ENCODE measurements around the gene AATK. TPM values are rescaled to one million over a fixed set of nuclear protein-coding genes. Genes with fewer than 3 reads are reported as not detected.

AATK gene
- polyA plus RNA-seq, 1 donor (not counting 4 experiments of a cell fraction or from before 2014, with no cell fraction given), result 0.16 TPM

DNA sequence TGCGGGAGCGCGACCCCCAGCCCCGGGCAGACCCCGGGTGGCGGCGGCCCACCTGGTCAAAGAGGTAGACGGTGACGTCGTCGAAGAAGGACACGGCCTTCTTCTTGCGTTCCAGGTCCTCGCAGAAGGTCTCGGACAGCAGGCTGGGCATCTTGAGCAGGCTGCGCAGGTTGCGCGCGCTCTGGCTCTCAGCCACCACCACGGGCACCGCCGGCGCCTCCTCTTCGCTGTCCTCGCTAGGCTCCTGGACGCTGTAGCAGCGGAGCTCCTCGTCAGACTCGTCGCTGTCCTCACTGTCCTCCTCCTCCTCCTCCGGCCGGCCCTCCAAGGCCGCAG is 45.9 kb downstream of the AATK start:
- TF ChIP-seq, protein P1, sequence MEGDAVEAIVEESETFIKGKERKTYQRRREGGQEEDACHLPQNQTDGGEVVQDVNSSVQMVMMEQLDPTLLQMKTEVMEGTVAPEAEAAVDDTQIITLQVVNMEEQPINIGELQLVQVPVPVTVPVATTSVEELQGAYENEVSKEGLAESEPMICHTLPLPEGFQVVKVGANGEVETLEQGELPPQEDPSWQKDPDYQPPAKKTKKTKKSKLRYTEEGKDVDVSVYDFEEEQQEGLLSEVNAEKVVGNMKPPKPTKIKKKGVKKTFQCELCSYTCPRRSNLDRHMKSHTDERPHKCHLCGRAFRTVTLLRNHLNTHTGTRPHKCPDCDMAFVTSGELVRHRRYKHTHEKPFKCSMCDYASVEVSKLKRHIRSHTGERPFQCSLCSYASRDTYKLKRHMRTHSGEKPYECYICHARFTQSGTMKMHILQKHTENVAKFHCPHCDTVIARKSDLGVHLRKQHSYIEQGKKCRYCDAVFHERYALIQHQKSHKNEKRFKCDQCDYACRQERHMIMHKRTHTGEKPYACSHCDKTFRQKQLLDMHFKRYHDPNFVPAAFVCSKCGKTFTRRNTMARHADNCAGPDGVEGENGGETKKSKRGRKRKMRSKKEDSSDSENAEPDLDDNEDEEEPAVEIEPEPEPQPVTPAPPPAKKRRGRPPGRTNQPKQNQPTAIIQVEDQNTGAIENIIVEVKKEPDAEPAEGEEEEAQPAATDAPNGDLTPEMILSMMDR (optimal IDR thresholded peaks at IDR 0.05 in 1 of 3, IDR thresholded peaks at IDR 0.05 in 1 of 3, conservative IDR thresholded peaks at IDR 0.05 in 1 of 3; ENCODE audit: extremely low read depth in 1 of 3, insufficient read depth in 2 of 3, low read length in 3 of 3), result no peak
- no peak for TF ChIP-seq EZH2 (IDR thresholded peaks at IDR 0.05; ENCODE audit: low read length)
- Histone ChIP-seq H3K9ac (ENCODE audit: control insufficient read depth, extremely low read depth, insufficient read depth, low read length) (no peak overlapping the region), H3K9me3 (ENCODE audit: control insufficient read depth, low read depth, low read length) (no peaks in the 10 kb centered on the region), H3K9me1 (ENCODE audit: control insufficient read depth, extremely low read depth, insufficient read depth, low read length) (no peaks in the 10 kb centered on the region), H4K20me1 (ENCODE audit: control insufficient read depth, extremely low read depth, insufficient read depth, low read length) (peaks cover 2% of the 10 kb centered on the region), H3K4me2 (ENCODE audit: control insufficient read depth, extremely low read depth, insufficient read depth, low read depth, low read length) (peak overlapping the region; percentile 45), H3K4me3 (ENCODE audit: control insufficient read depth in 2 of 3, extremely low read depth in 1 of 3, insufficient read depth in 2 of 3, low read depth in 1 of 3, low read length in 3 of 3) (peak overlapping the region in 1 of 3 experiments; percentile 56), H3K4me1 (ENCODE audit: control insufficient read depth, extremely low read depth, insufficient read depth, low read length) (peaks cover 12% of the 10 kb centered on the region), H2AFZ (ENCODE audit: control insufficient read depth, low read length) (no peak overlapping the region), H3K27ac (ENCODE audit: control insufficient read depth, insufficient read depth, low read length) (no peak overlapping the region), H3K79me2 (ENCODE audit: control insufficient read depth, insufficient read depth, low read length) (no peaks in the 10 kb centered on the region), H3K36me3 (ENCODE audit: control insufficient read depth in 2 of 2, extremely low read depth in 1 of 2, insufficient read depth in 2 of 2, low read length in 2 of 2) (peaks cover 2 to 10% of the 10 kb centered on the region in 2 experiments), H3K27me3 (ENCODE audit: control insufficient read depth, extremely low read depth, insufficient read depth, low read length) (peaks cover 48% of the 10 kb centered on the region)
- DNase-seq (ENCODE audit: low read depth, low spot score) (no peak), FAIRE-seq (no peak)
- dilution Hi-C loops (cut with MboI; ENCODE audit: extremely low pct_ligation_motif_present, low sequenced_read_pairs), result no loop called here

DNA sequence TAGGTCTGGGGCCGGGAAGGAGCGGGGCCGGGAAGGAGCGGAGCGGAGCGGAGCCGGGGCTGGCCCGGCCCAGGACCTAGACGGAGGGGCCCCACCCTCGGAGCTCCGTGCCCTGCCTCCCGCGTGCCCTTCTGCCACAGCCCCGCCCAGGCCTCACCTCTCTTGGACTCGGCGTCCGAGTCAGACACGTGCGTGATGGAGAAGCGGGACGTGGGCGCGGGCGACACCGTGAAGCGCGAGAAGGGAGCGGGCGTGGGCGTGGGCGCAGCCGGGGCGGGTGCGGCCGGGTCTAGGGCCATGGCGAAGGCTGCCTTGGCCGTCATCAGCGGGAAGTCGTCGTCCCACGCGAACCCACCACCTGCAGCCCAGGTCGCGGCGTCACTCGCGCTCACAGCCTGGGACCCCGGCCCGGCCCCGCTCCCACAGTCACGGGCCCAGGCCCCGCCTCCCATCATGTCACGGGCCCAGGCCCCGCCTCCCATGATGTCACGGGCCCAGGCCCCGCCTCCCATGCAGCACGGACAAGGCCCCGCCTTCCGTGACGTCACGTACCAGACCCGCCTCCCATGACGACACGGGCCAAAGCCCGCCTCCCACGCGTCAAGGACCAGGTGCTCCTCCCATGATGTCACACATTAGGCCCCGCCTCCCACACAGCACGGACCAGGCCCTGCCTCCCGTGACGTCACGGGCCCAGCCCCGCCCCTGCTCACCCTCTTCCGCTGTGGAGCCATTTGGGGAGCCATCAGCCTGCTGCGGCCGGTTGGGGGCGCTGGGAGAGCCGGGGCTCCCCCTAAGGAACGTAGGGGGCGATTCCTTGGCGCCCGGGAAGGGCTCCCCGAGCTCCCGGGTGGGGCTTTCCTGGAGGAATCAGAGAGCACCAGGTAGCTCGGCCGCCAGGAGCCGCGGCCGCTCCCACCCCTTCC is 46.5 kb downstream of the AATK start:
- peaks cover 4 to 15% of the 10 kb centered on the region in 2 experiments for H3K36me3 ChIP-seq (ENCODE audit: control insufficient read depth in 2 of 2, extremely low read depth in 1 of 2, insufficient read depth in 2 of 2, low read length in 2 of 2)
- dilution Hi-C loops (cut with MboI; ENCODE audit: extremely low pct_ligation_motif_present, low sequenced_read_pairs), result no loop called here
- H3K9me3 ChIP-seq (ENCODE audit: control insufficient read depth, low read depth, low read length), result no peaks in the 10 kb centered on the region
- H3K27ac ChIP-seq (ENCODE audit: control insufficient read depth, insufficient read depth, low read length), result peak overlapping the region; percentile 49
- H3K9me1 ChIP-seq (ENCODE audit: control insufficient read depth, extremely low read depth, insufficient read depth, low read length), result no peaks in the 10 kb centered on the region
- peak overlapping the region; percentile 37 for H2AFZ ChIP-seq (ENCODE audit: control insufficient read depth, low read length)
- FAIRE-seq (peak; percentile 85), DNase-seq (ENCODE audit: low read depth, low spot score) (peak; percentile 97)
- peak overlapping the region; percentile 56 to 64 (median 62) for H3K4me3 ChIP-seq (ENCODE audit: control insufficient read depth in 2 of 3, extremely low read depth in 1 of 3, insufficient read depth in 2 of 3, low read depth in 1 of 3, low read length in 3 of 3)
- peaks cover 4% of the 10 kb centered on the region for H4K20me1 ChIP-seq (ENCODE audit: control insufficient read depth, extremely low read depth, insufficient read depth, low read length)
- TF ChIP-seq EZH2 (IDR thresholded peaks at IDR 0.05; ENCODE audit: low read length), result no peak
- TF ChIP-seq, protein P1 (optimal IDR thresholded peaks at IDR 0.05 in 1 of 3, IDR thresholded peaks at IDR 0.05 in 1 of 3, conservative IDR thresholded peaks at IDR 0.05 in 1 of 3; ENCODE audit: extremely low read depth in 1 of 3, insufficient read depth in 2 of 3, low read length in 3 of 3), result peak; percentile 12 to 50 (median 49)
- H3K79me2 ChIP-seq (ENCODE audit: control insufficient read depth, insufficient read depth, low read length), result no peaks in the 10 kb centered on the region
- H3K27me3 ChIP-seq (ENCODE audit: control insufficient read depth, extremely low read depth, insufficient read depth, low read length), result peaks cover 46% of the 10 kb centered on the region
- peaks cover 12% of the 10 kb centered on the region for H3K4me1 ChIP-seq (ENCODE audit: control insufficient read depth, extremely low read depth, insufficient read depth, low read length)
- H3K4me2 ChIP-seq (ENCODE audit: control insufficient read depth, extremely low read depth, insufficient read depth, low read depth, low read length), result peak overlapping the region; percentile 76
- peak overlapping the region; percentile 78 for H3K9ac ChIP-seq (ENCODE audit: control insufficient read depth, extremely low read depth, insufficient read depth, low read length)

Data from keratinocyte (primary cell).